NCI-H2196 (cell line): ENCODE data around the gene ANXA9.

ENCODE experiments used
- DNase-seq: peaks from one replicate; lab custom pipeline; 2025; ENCODE audit not compliant: unreplicated experiment; lab: John Stamatoyannopoulos, UW

Gene ANXA9

DNA sequence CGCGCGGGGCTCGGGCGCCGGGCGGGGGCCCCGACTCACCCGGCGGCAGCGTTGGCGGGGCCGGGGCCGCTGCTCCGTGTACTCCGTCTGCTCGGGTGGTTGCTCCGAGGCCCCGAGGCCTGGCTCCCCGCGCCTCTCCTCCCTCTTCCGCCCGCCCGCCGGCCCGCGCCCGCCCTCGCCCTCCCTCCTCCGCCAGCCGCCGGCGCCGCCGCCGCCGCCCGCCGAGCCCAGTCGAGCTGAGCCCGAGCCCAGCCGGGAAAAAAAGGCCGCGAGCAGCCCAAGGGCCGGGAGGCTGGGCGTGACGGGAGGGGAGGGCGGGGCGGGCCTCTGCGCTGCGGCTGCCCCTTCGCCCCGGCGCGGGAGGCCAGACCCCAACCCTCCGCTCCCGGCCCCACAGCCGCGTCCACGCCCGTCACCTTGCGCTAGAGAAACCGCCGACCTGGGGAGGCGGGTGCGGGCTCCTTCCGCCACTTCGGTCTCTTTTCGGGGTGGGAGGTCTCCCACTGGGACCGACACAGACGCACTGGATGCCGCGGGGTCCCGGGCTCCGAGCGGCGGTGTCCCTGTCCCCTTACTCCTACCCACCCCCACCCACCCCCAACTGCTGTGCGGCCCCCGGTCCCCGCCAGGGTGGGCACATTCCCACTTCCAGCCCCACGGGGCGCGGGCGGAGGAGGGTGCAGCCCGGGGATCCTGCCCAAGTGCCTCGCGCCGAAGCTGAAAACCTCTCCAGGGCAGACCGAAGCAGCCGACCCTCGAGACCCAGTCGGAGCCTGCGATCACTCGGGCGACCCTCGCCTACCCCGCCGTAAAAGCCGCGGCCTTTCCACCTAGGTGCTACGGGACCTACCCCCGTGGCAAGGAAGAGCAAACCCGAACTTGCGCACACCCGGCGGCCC, 7.3 kb upstream of the ANXA9 start, which contains the start of gene CERS2:
TSS of gene CERS2 (minus strand) at position 256 of the 899 bp plus-strand sequence. CDS start 5,745 bp downstream, outside the sequence.
- peak; percentile 76 for DNase-seq

DNA sequence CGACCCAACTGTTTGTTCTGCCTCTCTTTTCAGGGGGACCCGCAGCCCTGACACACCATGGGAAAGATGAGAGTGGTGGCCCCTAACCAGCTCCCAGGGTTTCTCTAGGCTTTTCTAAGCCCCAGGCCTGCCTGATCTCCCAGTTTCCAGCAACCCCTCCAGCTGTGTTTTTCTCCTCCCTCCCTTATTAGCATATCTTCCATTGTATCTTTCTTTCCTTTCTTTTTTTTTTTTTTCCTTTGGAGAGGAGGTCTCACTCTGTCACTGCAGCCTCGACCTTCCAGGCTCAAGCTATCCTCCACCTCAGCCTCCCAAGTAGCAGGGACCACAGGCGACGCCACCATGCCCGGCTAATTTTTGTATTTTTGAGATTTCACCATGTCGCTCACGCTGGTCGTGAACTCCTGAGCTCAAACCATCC, 5.7 kb upstream of the ANXA9 start:
- DNase-seq: no peak

DNA sequence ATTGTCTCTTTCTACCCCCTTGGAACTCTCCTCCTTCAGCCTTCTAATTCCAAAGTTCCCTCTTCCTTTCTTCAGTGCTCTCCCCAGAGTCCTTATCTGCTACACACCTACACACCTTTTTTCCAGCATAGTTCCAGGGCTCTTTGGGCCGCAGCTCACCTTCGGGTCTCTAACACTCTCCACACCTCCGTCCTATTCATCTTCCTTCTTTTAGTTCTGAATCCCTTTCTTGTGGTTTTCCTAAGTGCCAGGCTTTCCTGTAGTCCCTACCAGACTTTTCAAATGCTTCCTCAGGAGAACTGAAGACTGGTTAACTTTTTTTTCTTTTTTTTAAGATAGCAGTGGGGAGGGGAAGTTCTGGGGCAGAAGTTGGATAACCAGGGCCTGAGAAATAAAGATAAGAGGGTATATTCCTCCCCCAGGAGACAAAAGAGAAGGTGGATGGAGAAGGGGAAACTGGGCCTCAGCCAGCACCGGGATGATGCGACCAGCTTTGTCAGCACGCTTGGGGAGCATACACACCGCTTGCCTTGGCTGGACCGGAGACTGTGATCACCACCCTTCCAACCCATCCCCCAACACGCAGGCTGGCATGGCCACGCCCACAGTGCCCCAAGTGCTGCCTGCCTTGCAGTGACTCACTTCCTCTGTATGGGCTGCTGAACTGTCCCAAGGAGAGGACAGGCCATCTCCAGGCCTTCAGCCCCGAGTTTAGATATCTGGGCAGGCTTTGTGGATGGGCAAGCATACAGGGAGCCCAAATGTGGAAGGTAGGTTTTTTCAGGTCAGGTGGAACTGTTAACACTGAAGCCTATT, 5.0 kb upstream of the ANXA9 start:
- DNase-seq: peak; percentile 48

DNA sequence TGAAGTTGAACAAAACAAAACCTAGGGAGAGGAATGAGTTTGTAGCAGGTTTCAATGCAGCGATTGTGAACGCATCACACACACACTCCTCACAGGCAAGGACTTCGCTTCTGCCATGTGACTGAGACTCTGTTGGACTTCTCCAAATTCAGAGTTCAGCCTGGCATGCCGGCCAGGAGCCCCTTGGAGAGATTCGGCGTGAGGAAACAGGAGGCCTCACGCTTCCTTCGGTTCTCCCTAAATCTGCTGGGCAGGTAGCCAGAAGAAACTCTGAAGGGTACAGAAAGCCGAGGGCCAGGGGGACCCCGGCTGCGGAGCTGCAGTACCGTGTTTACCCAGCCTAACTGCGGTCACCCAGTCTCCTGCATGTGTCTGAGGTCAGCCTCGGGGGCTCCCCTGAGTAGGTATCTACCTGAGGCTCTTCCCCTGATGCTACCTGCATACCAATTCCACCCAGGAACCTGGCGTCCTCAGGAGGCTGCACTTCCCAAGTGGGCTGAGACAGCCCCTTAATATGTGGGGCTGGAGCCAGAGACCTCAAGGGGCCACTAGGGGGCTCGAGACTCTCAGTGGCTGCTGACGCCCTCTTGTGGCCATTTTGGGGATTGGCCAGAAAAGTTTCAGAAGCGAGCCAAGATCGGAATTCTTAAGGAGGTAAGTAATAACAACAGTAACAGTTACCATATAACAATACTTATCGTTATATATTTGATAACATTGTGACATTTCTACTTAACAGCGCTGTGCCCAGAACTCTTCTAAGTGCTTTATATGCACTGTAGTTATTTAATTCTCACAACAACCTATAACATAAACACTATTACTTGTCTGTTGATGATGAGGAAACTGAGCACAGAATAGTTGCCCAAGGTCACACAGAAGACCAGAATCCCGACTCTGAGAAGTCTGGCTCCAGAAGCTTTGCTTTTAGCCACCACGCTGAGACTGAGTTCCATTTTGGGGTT, 2.7 kb upstream of the ANXA9 start:
- DNase-seq: peak; percentile 88

DNA sequence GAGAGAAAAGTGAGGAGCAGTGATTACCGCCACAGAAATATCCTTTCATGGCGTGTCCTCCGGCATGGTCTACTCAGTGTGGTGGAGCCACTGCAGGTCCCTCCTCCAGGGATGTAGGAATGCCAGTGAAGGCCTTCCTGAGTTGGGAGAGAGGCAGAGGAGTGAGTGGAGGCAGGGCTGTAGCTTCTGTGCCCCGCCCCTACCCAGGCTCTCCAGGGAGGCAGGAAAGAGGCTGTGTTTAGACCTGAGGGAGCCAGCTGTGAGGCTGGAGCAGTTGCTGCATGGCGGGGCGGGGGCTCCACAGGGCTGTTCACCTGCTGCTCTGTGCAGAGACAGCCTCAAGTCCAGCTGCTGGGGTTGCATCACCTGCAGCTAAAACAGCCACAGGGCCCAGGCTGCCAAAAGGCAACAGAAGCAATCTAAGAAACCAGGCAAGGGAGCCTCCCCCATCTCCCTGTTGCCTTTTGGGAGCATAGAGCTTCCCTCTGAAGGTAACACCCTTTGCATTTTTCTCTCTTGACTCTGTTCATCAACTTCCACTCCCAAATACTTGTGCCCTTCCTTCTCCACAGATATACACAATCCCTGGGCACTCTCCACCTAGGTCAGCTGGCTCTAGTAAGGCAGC, 801 bp upstream of the ANXA9 start:
- DNase-seq: peak; percentile 81

DNA sequence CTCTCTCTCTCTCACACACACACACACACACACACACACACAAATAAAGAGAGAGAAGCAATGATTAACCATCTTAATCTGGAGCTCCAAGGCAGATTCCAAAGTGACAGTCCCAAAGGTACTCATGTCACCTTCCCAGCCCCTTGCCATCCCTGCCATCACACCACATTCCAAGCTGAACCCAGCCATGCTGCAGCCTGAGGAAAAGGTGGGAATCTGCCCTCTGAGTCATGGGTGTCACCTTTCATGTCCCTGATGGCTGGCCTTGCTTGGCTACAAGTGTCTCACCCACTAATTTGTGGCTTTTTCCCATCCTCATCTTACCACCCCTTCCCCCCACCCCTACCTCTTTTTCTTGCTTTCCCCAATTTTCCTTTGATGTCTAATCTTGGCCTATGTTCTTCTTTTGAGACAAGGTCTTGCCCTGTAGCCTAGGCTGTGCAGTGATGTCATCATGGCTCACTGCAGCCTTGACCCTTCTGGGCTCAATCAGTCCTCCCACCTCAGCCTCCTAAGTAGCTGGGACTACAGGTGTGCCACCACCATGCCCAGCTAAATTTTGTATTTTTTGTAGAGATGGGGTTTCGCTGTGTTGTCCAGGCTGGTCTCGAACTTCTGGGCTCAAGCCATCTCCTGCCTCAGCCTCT, 3.2 kb downstream of the ANXA9 start:
- DNase-seq: no peak

DNA sequence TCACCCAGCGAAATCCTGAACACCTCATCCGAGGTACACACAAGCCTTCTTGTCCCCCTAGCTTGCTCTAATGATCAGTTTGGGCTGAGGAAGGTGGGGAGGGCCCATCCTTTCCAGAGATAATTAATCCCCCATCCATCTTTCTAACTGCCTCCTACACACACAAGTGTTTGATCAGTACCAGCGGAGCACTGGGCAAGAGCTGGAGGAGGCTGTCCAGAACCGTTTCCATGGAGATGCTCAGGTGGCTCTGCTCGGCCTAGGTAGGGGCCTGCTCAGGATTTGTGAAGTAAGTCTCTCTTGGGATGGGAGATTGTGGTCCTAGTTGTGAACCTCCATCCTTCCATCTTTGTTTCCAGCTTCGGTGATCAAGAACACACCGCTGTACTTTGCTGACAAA, 5.8 kb downstream of the ANXA9 start:
- no peak for DNase-seq

DNA sequence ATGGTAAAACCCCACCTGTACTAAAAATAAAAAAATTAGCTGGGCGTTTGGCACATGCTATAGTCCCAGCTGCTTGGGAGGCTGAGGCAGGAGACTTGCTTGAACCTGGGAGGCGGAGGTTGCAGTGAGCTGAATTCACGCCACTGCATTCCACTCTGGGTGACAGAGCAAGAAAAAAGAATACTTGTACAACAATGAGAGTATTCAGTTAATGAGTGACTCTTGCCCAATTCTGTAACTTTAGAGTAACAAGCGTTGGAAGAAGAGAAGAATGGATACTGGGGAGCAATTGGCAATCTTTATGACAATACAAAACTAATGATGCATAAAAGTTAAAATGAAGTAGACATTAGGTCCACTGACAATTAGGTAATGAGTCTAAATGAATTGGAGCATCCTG, 10.5 kb downstream of the ANXA9 start:
- no peak for DNase-seq

DNA sequence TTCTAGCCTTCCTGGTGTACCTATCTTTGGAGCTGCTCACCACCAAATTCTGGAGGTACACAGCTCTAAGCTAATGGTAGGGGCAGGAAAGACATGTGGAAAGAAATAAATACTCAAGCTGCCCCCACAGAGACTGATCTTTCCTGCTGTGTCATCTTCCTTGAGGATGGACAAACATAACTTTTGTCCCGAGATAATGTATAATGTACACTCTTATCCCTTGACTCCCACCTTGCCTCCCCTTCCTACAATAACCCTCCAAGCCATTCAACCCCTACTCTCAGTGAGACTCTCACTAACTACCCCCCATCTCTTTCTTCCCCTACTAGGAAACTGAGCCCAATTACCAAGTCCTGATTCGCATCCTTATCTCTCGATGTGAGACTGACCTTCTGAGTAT, 12.2 kb downstream of the ANXA9 start:
- DNase-seq: no peak

DNA sequence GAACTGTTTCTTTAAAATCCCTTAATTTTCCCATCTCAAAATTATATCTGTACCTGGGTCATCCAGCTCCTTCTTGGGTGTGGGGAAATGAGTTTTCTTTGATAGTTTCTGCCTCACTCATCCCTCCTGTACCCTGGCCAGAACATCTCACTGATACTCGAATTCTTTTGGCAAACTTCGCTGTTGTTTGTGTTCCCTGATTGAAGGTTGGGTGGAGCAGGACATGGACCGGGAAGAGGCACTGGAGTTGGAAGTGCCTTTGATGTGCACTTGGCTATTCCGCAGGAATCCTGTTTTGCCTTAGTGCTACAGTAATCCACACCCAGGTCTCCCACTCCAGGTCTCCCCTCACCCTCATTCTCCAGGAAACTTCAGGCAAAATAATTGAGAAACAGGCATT, 13.4 kb downstream of the ANXA9 start:
- no peak for DNase-seq

DNA sequence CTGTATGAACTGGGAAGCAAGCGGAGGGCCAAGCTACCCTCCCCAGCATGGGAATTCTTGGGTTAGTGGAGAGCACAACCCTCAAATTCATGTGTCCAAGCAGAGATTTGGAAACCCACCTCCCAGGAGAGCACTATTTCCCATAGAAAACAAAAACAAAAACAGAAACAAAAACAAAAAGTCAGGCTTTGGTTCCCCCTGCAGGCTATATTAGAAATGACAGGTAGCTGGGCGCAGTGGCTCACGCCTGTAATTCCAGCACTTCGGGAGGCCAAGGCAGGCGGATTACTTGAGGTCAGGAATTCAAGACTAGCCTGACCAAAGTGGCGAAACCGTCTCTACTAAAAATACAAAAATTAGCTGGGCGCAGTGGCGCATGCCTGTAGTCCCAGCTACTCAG, 13.8 kb downstream of the ANXA9 start:
- DNase-seq: peak; percentile 36

DNA sequence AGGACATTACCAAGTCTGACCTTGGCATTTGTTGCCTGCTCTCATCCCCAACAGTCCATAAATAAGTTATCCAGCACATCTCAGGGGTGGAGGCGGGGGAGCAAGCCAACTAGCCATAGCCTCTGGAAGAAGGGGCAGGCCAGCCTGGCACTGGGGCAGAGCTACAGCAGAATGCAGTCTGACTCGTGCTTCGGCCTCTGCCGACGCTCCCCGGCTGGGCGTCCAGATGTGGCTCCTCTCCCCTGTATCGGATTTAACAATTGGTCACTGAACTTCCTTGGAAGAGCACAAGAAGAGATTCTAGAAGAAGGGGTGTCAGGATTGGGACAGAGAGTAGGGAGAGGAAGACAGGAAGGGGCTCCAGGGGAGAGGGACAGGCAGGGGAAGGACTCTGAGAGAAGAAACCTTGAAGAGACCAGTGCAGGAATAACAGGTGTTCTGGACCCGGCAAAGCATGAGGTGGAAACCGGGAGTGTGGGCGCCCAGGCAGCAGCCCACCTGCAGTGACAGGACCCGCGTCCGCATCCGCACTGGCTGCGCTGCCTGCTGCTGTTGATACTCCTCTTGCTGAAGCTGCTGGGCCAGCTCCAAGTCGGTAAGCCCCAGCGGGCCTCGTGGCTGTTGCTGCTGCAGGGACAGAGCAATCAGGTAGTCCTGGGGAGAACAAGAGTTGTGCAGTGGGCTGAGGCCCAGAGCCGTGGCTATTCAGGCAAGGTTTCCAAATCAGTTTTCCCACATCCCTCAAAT, 15.2 kb downstream of the ANXA9 start:
- DNase-seq: no peak

DNA sequence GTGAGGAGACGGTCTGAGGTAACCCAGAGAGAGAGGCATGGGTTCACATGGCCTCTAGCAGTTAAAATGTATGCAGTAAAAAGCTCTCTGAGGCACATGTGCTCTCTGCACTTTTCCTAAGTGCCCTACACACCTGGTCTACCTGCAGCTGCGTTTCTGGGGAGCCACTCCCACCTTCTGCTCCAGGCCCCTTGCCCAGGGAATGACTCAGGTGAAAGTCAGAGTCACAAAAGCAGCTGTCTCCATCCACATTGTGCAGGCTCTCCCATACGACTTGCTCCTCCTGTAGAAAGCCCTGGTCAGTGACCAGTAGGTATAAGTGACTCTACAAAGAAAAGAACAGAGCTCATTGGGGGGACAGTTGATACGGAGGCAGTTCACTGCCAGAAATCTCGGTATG, 15.9 kb downstream of the ANXA9 start:
- DNase-seq: no peak

DNA sequence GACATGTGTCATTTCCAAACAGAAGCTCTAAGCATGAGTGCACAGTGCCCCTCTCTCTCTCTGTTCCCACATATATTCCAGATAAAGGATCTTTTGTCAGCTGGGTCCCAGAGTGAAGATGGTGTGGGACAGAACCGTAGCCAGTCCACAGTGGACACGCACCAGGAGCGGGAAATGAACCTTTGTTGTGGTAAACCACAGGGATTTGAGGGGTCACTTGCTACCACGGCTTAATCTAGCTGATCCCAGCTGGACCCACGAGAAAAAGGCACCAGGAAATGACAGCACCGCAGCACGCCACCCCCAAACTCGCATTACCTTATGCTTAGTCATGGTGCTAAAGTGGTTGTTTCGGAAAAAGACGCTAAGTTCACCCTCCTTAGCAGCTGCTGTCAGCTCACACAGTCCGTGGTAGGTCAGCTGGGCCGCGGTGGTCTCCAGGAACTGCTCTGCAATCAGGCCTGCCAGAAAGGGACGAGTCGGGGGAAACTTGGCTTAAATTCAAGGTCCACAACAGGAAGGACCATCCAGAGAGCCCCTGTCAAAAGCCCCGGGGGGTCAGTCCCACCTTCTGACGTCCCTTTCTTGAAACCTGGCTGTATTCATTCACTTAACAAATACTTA, 17.1 kb downstream of the ANXA9 start:
- no peak for DNase-seq

DNA sequence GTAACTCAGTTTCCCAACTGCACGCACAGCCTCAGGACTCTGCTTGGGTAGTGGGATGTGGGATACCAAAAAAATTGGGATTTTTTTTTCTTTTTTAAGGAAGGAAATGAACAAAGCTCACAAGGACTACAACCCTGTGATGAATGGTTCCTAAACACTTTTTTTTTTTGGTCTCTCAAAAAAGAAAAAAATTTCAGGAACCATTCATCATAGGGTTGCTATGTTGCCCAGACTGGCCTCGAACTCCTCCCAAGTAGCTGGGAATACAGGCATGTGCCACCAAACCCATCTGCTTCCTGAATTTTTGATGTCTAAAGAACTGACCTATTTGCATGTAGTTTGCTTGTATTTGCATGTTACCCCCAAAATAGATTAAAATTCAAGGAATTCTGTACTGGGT, 17.8 kb downstream of the ANXA9 start:
- DNase-seq: no peak

DNA sequence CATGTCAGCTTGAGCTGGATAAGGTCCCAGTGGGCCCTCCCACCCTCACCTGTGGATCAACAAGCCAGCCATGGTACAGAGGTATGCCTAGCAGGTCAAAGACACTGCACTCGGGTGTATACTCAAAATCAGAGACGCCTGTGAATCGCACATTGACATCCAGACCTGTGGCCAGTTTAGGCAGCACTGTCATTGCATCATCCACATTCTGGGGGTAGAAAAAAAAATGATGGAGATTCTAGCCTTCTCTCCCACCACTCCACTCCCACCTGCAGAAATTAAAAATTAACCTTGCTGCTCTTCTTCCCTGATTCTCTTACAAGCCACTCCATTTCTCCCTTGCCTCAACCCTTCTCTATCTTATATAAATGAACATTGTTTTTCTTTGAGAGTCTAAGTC, 18.3 kb downstream of the ANXA9 start:
- no peak for DNase-seq

DNA sequence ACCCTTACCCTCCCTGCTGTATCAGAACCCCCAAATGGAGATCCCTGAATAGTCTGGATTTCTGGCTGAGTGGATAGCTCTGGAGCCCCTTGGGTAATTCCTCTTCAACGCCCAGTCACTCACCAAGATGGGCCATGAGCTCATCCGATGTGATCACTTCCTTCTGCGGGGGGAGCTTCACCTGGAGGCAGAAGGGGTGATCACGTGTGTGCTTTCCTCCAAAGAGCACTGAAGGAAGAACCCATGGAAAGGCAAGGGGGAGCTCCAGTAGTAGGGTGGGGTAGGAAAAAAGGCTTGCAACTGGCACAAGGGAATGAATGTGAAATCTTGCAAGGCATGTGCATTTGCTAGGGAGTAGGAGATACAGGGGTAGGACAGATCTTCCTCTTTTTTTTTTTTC, 19.5 kb downstream of the ANXA9 start:
- no peak for DNase-seq

DNA sequence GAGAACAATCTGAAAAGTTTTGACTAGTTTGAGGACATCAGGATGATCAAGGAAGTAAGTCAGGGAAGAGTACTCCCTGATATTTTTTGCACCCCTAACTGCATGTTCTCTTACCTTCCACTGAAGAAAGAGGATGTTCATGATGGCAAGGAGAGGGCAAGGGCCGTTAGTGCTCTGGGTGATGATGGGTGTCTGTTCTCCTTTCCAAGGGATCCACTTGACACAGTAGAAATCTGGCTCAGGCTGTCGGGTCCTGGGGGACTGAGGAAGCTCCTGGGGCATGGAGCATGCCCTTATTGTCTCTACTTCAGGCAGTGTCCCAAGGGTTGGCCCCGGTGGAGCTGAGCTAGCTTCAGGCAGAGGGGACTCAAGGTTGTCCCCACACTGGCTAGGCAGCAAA, 20.0 kb downstream of the ANXA9 start:
- DNase-seq: no peak

DNA sequence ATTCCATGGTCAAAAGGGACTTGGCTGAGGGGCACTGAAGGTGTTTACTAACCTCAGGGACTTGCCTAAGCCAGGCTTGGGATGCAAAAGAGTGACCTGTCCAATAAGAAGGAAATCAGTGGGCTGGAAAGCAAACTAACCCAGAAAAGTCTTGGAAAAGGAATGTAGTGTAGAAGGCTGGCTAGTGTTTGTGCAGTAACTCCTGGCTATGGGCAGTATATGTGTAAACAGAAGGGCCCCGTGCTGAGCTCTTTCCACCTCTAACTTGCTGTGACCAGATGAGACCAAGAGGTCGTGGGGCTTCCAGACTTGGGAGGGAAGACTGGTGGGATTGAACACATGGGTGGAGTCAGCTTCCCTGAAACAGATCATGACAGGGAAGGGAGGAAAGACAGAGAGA, 20.5 kb downstream of the ANXA9 start:
- no peak for DNase-seq
